HEK293 (cell line): ENCODE measurements around the gene SLC8A1.

Experiments used
- CTCF ChIA-PET: fragments of 350-600 bp; formaldehyde crosslinking; extraction: SDS; loops from one replicate; lab custom pipeline; 2021; ENCODE audit warnings: antibody characterized with exemption; lab: Yijun Ruan, JAX
- POLR2A ChIA-PET: fragments of 300-600 bp; formaldehyde crosslinking; extraction: SDS; loops from one replicate; lab custom pipeline; 2020; ENCODE audit warnings: antibody characterized with exemption, inconsistent platforms; lab: Yijun Ruan, JAX
- H3K27ac ChIP-seq: fragments of 200-500 bp; sonication (Bioruptor generic); 2 replicates; pipeline ENCODE4 v1.5.1; 2014; ENCODE audit warnings: low read depth, low read length, control low read depth, inconsistent platforms; ENCODE audit errors: extremely low read depth
- H3K36me3 ChIP-seq, 2 experiments: fragments of 200-500 bp in 1 of 2; sonication (Bioruptor generic) in 1 of 2; 1 replicate in 1 of 2; 2 replicates in 1 of 2; pipeline ENCODE4 v1.5.1; 2014 to 2017; ENCODE audit warnings: inconsistent platforms in 2 of 2, low read length in 2 of 2; ENCODE audit not compliant: control insufficient read depth in 2 of 2, insufficient read depth in 1 of 2
- H3K4me1 ChIP-seq: fragments of 200-500 bp; sonication (Bioruptor generic); 2 replicates; pipeline ENCODE4 v1.5.1; 2014; ENCODE audit warnings: mild to moderate bottlenecking, low read length, inconsistent platforms; ENCODE audit not compliant: control insufficient read depth, insufficient read depth
- H3K4me3 ChIP-seq: 2 replicates; pipeline ENCODE4 v1.5.1; 2011; ENCODE audit warnings: low read depth, mild to moderate bottlenecking, control low read depth, low read length, moderate library complexity
- H3K9me3 ChIP-seq: fragments of 200-500 bp; sonication (Bioruptor generic); 2 replicates; pipeline ENCODE4 v1.5.1; 2014; ENCODE audit warnings: low read depth, low read length, inconsistent platforms; ENCODE audit not compliant: control insufficient read depth, insufficient read depth
- KLF1 ChIP-seq: fragments of 450-650 bp; formaldehyde crosslinking; IDR thresholded peaks from 2 replicates; pipeline ENCODE4 v1.5.1; 2016; ENCODE audit warnings: missing biosample characterization, missing genetic modification characterization
- MZF1 ChIP-seq: fragments of 450-650 bp; formaldehyde crosslinking; IDR thresholded peaks from 2 replicates; pipeline ENCODE4 v1.5.1; 2017; ENCODE audit warnings: missing biosample characterization, missing genetic modification characterization, borderline replicate concordance
- REPIN1 ChIP-seq: fragments of 450-650 bp; formaldehyde crosslinking; IDR thresholded peaks from 2 replicates; pipeline ENCODE4 v1.5.1; 2017; ENCODE audit warnings: missing biosample characterization, missing genetic modification characterization, low read depth
- SP3 ChIP-seq: fragments of 450-650 bp; formaldehyde crosslinking; IDR thresholded peaks from 2 replicates; pipeline ENCODE4 v1.5.1; 2016; ENCODE audit warnings: missing biosample characterization, missing genetic modification characterization
- TRIM28 ChIP-seq: IDR thresholded peaks from 2 replicates; pipeline ENCODE4 v1.6.1; 2011; ENCODE audit warnings: low read length, control low read depth, borderline replicate concordance
- ZBTB21 ChIP-seq: fragments of 450-650 bp; formaldehyde crosslinking; IDR thresholded peaks from 2 replicates; pipeline ENCODE4 v1.5.1; 2017; ENCODE audit warnings: missing biosample characterization, missing genetic modification characterization
- ZBTB6 ChIP-seq: fragments of 450-650 bp; formaldehyde crosslinking; IDR thresholded peaks from 2 replicates; pipeline ENCODE4 v1.5.1; 2017; ENCODE audit warnings: missing biosample characterization, missing genetic modification characterization
- ZFP3 ChIP-seq: fragments of 450-650 bp; formaldehyde crosslinking; IDR thresholded peaks from 2 replicates; pipeline ENCODE4 v1.5.1; 2016; ENCODE audit warnings: low read depth, missing biosample characterization, missing genetic modification characterization
- ZNF132 ChIP-seq: fragments of 450-650 bp; formaldehyde crosslinking; IDR thresholded peaks from 2 replicates; pipeline ENCODE4 v1.5.1; 2017; ENCODE audit warnings: missing biosample characterization, missing genetic modification characterization, borderline replicate concordance
- ZNF155 ChIP-seq: fragments of 450-650 bp; formaldehyde crosslinking; IDR thresholded peaks from 2 replicates; pipeline ENCODE4 v1.5.1; 2016; ENCODE audit warnings: missing biosample characterization, missing genetic modification characterization
- ZNF223 ChIP-seq: fragments of 450-650 bp; formaldehyde crosslinking; IDR thresholded peaks from 2 replicates; pipeline ENCODE4 v1.5.1; 2016; ENCODE audit warnings: missing biosample characterization, missing genetic modification characterization
- ZNF394 ChIP-seq: fragments of 450-650 bp; formaldehyde crosslinking; IDR thresholded peaks from 2 replicates; pipeline ENCODE4 v1.5.1; 2016; ENCODE audit warnings: missing biosample characterization, missing genetic modification characterization, mild to moderate bottlenecking, moderate library complexity, borderline replicate concordance
- ZNF426 ChIP-seq: fragments of 450-650 bp; formaldehyde crosslinking; IDR thresholded peaks from 2 replicates; pipeline ENCODE4 v1.5.1; 2017; ENCODE audit warnings: missing biosample characterization, missing genetic modification characterization, mild to moderate bottlenecking, inconsistent platforms, moderate library complexity
- ZNF449 ChIP-seq: fragments of 450-650 bp; formaldehyde crosslinking; IDR thresholded peaks from 2 replicates; pipeline ENCODE4 v1.5.1; 2017; ENCODE audit warnings: missing biosample characterization, mild to moderate bottlenecking, missing genetic modification characterization, moderate library complexity
- ZNF544 ChIP-seq: fragments of 450-650 bp; formaldehyde crosslinking; IDR thresholded peaks from 2 replicates; pipeline ENCODE4 v1.5.0; 2017; ENCODE audit warnings: missing biosample characterization, missing genetic modification characterization
- ZNF596 ChIP-seq: fragments of 450-650 bp; IDR thresholded peaks from 2 replicates; pipeline ENCODE4 v1.5.0; 2018; ENCODE audit warnings: missing biosample characterization, mild to moderate bottlenecking, missing genetic modification characterization, moderate library complexity
- ZNF629 ChIP-seq: fragments of 450-650 bp; formaldehyde crosslinking; IDR thresholded peaks from 2 replicates; pipeline ENCODE4 v1.5.1; 2017; ENCODE audit warnings: missing biosample characterization, missing genetic modification characterization
- ZNF660 ChIP-seq: fragments of 450-650 bp; IDR thresholded peaks from 2 replicates; pipeline ENCODE4 v1.5.1; 2018; ENCODE audit warnings: missing biosample characterization, mild to moderate bottlenecking, missing genetic modification characterization
- TF ChIP-seq, protein P1 (sequence below): fragments of 450-650 bp; formaldehyde crosslinking; IDR thresholded peaks from 2 replicates; pipeline ENCODE4 v1.5.1; 2017; ENCODE audit warnings: missing biosample characterization, missing genetic modification characterization
- TF ChIP-seq, protein P2 (sequence below): fragments of 450-650 bp; formaldehyde crosslinking; IDR thresholded peaks from 2 replicates; pipeline ENCODE4 v1.5.1; 2016; ENCODE audit warnings: missing biosample characterization, missing genetic modification characterization

Gene SLC8A1

GRCh38 chr2:40325116-40325515, 126.8 kb downstream of the SLC8A1 start:
- POLR2A ChIA-PET, result no interaction called here
- H3K9me3 ChIP-seq, result no peaks in the 10 kb centered on the region
- CTCF ChIA-PET, result no interaction called here
- H3K36me3 ChIP-seq, result no peaks in the 10 kb centered on the region
- H3K4me1 ChIP-seq, result no peaks in the 10 kb centered on the region
- TF ChIP-seq ZBTB6 (tag by site-specific recombination) (no peak), ZNF629 (tag by site-specific recombination) (no peak), REPIN1 (tag by site-specific recombination) (no peak)
- H3K4me3 ChIP-seq, result no peak overlapping the region
- H3K27ac ChIP-seq, result no peak overlapping the region

GRCh38 chr2:40324656-40325055, 127.2 kb downstream of the SLC8A1 start:
- no peaks in the 10 kb centered on the region for H3K4me1 ChIP-seq
- H3K36me3 ChIP-seq, result no peaks in the 10 kb centered on the region
- TF ChIP-seq ZNF660 (tag by site-specific recombination) (no peak), SP3 (tag by site-specific recombination) (no peak), ZNF223 (tag by site-specific recombination) (no peak), ZNF155 (tag by site-specific recombination) (no peak), ZNF544 (tag by site-specific recombination) (no peak), TRIM28 (no peak), ZNF394 (tag by site-specific recombination) (no peak), ZFP3 (no peak), ZBTB21 (tag by site-specific recombination) (no peak), ZNF426 (tag by site-specific recombination) (no peak), ZNF596 (no peak), ZNF449 (no peak), ZNF132 (tag by site-specific recombination) (no peak), KLF1 (tag by site-specific recombination) (no peak), MZF1 (tag by site-specific recombination) (no peak)
- TF ChIP-seq, protein P1, sequence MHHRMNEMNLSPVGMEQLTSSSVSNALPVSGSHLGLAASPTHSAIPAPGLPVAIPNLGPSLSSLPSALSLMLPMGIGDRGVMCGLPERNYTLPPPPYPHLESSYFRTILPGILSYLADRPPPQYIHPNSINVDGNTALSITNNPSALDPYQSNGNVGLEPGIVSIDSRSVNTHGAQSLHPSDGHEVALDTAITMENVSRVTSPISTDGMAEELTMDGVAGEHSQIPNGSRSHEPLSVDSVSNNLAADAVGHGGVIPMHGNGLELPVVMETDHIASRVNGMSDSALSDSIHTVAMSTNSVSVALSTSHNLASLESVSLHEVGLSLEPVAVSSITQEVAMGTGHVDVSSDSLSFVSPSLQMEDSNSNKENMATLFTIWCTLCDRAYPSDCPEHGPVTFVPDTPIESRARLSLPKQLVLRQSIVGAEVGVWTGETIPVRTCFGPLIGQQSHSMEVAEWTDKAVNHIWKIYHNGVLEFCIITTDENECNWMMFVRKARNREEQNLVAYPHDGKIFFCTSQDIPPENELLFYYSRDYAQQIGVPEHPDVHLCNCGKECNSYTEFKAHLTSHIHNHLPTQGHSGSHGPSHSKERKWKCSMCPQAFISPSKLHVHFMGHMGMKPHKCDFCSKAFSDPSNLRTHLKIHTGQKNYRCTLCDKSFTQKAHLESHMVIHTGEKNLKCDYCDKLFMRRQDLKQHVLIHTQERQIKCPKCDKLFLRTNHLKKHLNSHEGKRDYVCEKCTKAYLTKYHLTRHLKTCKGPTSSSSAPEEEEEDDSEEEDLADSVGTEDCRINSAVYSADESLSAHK (tag by site-specific recombination), result no peak
- TF ChIP-seq, protein P2, sequence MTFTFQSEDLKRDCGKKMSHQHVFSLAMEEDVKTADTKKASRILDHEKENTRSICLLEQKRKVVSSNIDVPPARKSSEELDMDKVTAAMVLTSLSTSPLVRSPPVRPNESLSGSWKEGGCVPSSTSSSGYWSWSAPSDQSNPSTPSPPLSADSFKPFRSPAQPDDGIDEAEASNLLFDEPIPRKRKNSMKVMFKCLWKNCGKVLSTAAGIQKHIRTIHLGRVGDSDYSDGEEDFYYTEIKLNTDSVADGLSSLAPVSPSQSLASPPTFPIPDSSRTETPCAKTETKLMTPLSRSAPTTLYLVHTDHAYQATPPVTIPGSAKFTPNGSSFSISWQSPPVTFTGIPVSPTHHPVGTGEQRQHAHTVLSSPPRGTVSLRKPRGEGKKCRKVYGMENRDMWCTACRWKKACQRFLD, result no peak
- no peak overlapping the region for H3K27ac ChIP-seq
- CTCF ChIA-PET, result no interaction called here
- H3K9me3 ChIP-seq, result no peaks in the 10 kb centered on the region
- POLR2A ChIA-PET, result no interaction called here
- H3K4me3 ChIP-seq, result no peak overlapping the region
